Liver (tissue), 9 donors: ENCODE measurements around the gene CBFA2T2. TPM values are rescaled to one million over a fixed set of nuclear protein-coding genes. Genes with fewer than 3 reads are reported as not detected.

ENCODE experiments used
- DNase-seq: peaks from one replicate; pipeline ENCODE4 v3.0.0-alpha.2; 2017; ENCODE audit warnings: low spot score
- H3K27ac ChIP-seq, 2 donors: one replicate each; pipeline ENCODE4 v1.7.0; 2013; ENCODE audit warnings: inconsistent platforms in 2 of 2, low read length in 2 of 2, control low read depth in 1 of 2, low read depth in 1 of 2, mild to moderate bottlenecking in 1 of 2
- H3K27me3 ChIP-seq, 4 donors: one replicate each; pipeline versions ENCODE4 v1.6.1 to v1.7.0; 2013; ENCODE audit warnings: low read length in 3 of 4, inconsistent platforms in 1 of 4, mild to moderate bottlenecking in 1 of 4, moderate library complexity in 1 of 4; ENCODE audit not compliant: control insufficient read depth in 4 of 4, insufficient read depth in 4 of 4
- H3K36me3 ChIP-seq, 4 donors: one replicate each; pipeline versions ENCODE4 v1.6.1 to v1.7.0; 2013; ENCODE audit warnings: low read length in 3 of 4, mild to moderate bottlenecking in 3 of 4, low read depth in 1 of 4, moderate library complexity in 1 of 4; ENCODE audit not compliant: control insufficient read depth in 4 of 4, insufficient read depth in 3 of 4
- H3K4me1 ChIP-seq, 4 donors: one replicate each; pipeline versions ENCODE4 v1.6.1 to v1.7.0; 2013; ENCODE audit warnings: low read length in 3 of 4, mild to moderate bottlenecking in 3 of 4, moderate library complexity in 1 of 4; ENCODE audit not compliant: control insufficient read depth in 4 of 4, insufficient read depth in 4 of 4
- H3K4me3 ChIP-seq, 3 donors: one replicate each; pipeline versions ENCODE4 v1.6.1 to v1.7.0; 2013; ENCODE audit warnings: low read length in 3 of 3, control low read depth in 1 of 3, low read depth in 1 of 3, mild to moderate bottlenecking in 1 of 3
- H3K9ac ChIP-seq, 2 donors: one replicate each; pipeline ENCODE4 v1.7.0; 2013; ENCODE audit warnings: low read length in 2 of 2, mild to moderate bottlenecking in 2 of 2, moderate library complexity in 2 of 2, control low read depth in 1 of 2, low read depth in 1 of 2
- H3K9me3 ChIP-seq, 4 donors: one replicate each; pipeline versions ENCODE4 v1.6.1 to v1.7.0; 2013; ENCODE audit warnings: low read length in 3 of 4; ENCODE audit not compliant: control insufficient read depth in 4 of 4
- EGR1 ChIP-seq, 2 donors: IDR thresholded peaks; 2 replicates each; pipeline ENCODE4 v1.6.1; 2016 to 2018; ENCODE audit warnings: antibody characterized with exemption in 2 of 2, low read depth in 2 of 2
- FOXA1 ChIP-seq: IDR thresholded peaks from 2 replicates; pipeline ENCODE4 v1.6.1; 2016; ENCODE audit warnings: antibody characterized with exemption
- FOXA2 ChIP-seq: IDR thresholded peaks from 2 replicates; pipeline ENCODE4 v1.6.1; 2016; ENCODE audit warnings: antibody characterized with exemption
- GABPA ChIP-seq, 2 donors: IDR thresholded peaks in 1 of 2; conservative IDR thresholded peaks in 1 of 2; 2 replicates each; pipeline ENCODE4 v1.6.1; 2016; ENCODE audit warnings: antibody characterized with exemption in 2 of 2, mild to moderate bottlenecking in 1 of 2, moderate library complexity in 1 of 2
- HNF4A ChIP-seq, 2 donors: conservative IDR thresholded peaks; 2 replicates each; pipeline ENCODE4 v1.6.1; 2016; ENCODE audit warnings: antibody characterized with exemption in 2 of 2, mild to moderate bottlenecking in 2 of 2
- HNF4G ChIP-seq: IDR thresholded peaks from 2 replicates; pipeline ENCODE4 v1.6.1; 2016; ENCODE audit warnings: antibody characterized with exemption
- JUND ChIP-seq, 2 donors: IDR thresholded peaks; 2 replicates each; pipeline ENCODE4 v1.6.1; 2016; ENCODE audit warnings: antibody characterized with exemption in 2 of 2
- NR2F2 ChIP-seq: IDR thresholded peaks from 2 replicates; pipeline ENCODE4 v1.6.1; 2016; ENCODE audit warnings: antibody characterized with exemption
- RAD21 ChIP-seq, 2 donors: IDR thresholded peaks; 2 replicates each; pipeline ENCODE4 v1.6.1; 2016; ENCODE audit warnings: antibody characterized with exemption in 2 of 2, mild to moderate bottlenecking in 2 of 2
- RXRA ChIP-seq, 2 donors: IDR thresholded peaks; 2 replicates each; pipeline ENCODE4 v1.6.1; 2017 to 2018; ENCODE audit warnings: antibody characterized with exemption in 2 of 2, mild to moderate bottlenecking in 1 of 2
- SP1 ChIP-seq: IDR thresholded peaks from 2 replicates; pipeline ENCODE4 v1.6.1; 2018; ENCODE audit warnings: antibody characterized with exemption, mild to moderate bottlenecking
- TAF1 ChIP-seq: conservative IDR thresholded peaks from 2 replicates; pipeline ENCODE4 v1.6.1; 2016; ENCODE audit warnings: antibody characterized with exemption, mild to moderate bottlenecking
- YY1 ChIP-seq: IDR thresholded peaks from 2 replicates; pipeline ENCODE4 v1.6.1; 2016; ENCODE audit warnings: antibody characterized with exemption, mild to moderate bottlenecking
- WGBS: extraction: QIAGEN DNeasy Blood & Tissue Kit; methylation state at CpG from one replicate; pipeline ENCODE4 v1.1.7; 2013; 5-methylcytosine and 5-hydroxymethylcytosine counted together
- polyA plus RNA-seq, 2 donors: library from polyadenylated mRNA; stranded (reverse) in 1 of 2; unstranded in 1 of 2; fragments of 200-250 nt in 1 of 2; fragments of >200 nt in 1 of 2; fragmentation: Nextera tagmentation in 1 of 2; extraction: Ambion mirVana in 1 of 2; gene quantifications; one replicate each; pipeline versions ENCODE4 v1.2.1 to v1.2.3, GENCODE V29; 2013 to 2015
- total RNA-seq, 2 donors: library from RNA; depleted of rRNA; stranded (reverse); fragments of >200 nt; gene quantifications; one replicate each; pipeline ENCODE4 v1.2.3, GENCODE V29; 2014
- TF ChIP-seq, protein P1 (sequence below): IDR thresholded peaks from 2 replicates; pipeline ENCODE4 v1.6.1; 2016; ENCODE audit warnings: antibody characterized with exemption
- TF ChIP-seq, protein P2 (sequence below): IDR thresholded peaks from 2 replicates; pipeline ENCODE4 v1.6.1; 2016; ENCODE audit warnings: antibody characterized with exemption
- TF ChIP-seq, protein P3 (sequence below): fragments of 150-350 bp; IDR thresholded peaks from 2 replicates; pipeline ENCODE4 v1.5.1; 2017; ENCODE audit warnings: improper control_type of control experiment, low read depth, low read length; ENCODE audit not compliant: missing input control
- TF ChIP-seq, protein P4 (sequence below): IDR thresholded peaks from 2 replicates; pipeline ENCODE4 v1.6.1; 2016; ENCODE audit warnings: antibody characterized with exemption
- TF ChIP-seq, protein P5 (sequence below): IDR thresholded peaks from 2 replicates; pipeline ENCODE4 v1.6.1; 2016; ENCODE audit warnings: antibody characterized with exemption, mild to moderate bottlenecking
- donor health status: healthy.
- donor health status: healthy.
- donor health status: healthy.
- donor health status: healthy.
- donor health status: healthy.

Gene CBFA2T2
- total and polyA plus RNA-seq, 4 donors: 2.0 to 5.5 (median 5.3) TPM

GRCh38 chr20:33664085-33664761 lies 174.3 kb downstream of the CBFA2T2 start:
- no peaks in the 10 kb centered on the region for H3K27me3 ChIP-seq
- 59% methylated on average over 9 of the region's 9 CpGs for WGBS
- peak overlapping the region in 1 of 2 donors; percentile 14 for H3K9ac ChIP-seq
- DNase-seq: no peak
- H3K4me3 ChIP-seq: peak overlapping the region; percentile 3 to 74 (median 56)
- H3K27ac ChIP-seq: peak overlapping the region; percentile 81 to 82
- H3K4me1 ChIP-seq: peaks cover 3 to 43% (median 20%) of the 10 kb centered on the region in 4 donors
- H3K9me3 ChIP-seq: no peaks in the 10 kb centered on the region
- TF ChIP-seq HNF4G (no peak), SP1 (no peak), EGR1 (IDR thresholded peaks at IDR 0.05; ENCODE audit: low read depth in 2 of 2) (no peak), FOXA1 (no peak), RXRA (IDR thresholded peaks at IDR 0.05) (no peak), TAF1 (no peak), YY1 (no peak), RAD21 (IDR thresholded peaks at IDR 0.05) (no peak), HNF4A (conservative IDR thresholded peaks at IDR 0.05) (no peak), FOXA2 (no peak), NR2F2 (no peak), GABPA (IDR thresholded peaks at IDR 0.05 in 1 of 2, conservative IDR thresholded peaks at IDR 0.05 in 1 of 2) (no peak), JUND (IDR thresholded peaks at IDR 0.05) (no peak)
- TF ChIP-seq, protein P1, sequence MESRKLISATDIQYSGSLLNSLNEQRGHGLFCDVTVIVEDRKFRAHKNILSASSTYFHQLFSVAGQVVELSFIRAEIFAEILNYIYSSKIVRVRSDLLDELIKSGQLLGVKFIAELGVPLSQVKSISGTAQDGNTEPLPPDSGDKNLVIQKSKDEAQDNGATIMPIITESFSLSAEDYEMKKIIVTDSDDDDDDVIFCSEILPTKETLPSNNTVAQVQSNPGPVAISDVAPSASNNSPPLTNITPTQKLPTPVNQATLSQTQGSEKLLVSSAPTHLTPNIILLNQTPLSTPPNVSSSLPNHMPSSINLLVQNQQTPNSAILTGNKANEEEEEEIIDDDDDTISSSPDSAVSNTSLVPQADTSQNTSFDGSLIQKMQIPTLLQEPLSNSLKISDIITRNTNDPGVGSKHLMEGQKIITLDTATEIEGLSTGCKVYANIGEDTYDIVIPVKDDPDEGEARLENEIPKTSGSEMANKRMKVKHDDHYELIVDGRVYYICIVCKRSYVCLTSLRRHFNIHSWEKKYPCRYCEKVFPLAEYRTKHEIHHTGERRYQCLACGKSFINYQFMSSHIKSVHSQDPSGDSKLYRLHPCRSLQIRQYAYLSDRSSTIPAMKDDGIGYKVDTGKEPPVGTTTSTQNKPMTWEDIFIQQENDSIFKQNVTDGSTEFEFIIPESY: no peak
- TF ChIP-seq, protein P2, sequence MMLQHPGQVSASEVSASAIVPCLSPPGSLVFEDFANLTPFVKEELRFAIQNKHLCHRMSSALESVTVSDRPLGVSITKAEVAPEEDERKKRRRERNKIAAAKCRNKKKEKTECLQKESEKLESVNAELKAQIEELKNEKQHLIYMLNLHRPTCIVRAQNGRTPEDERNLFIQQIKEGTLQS: no peak
- TF ChIP-seq, protein P3, sequence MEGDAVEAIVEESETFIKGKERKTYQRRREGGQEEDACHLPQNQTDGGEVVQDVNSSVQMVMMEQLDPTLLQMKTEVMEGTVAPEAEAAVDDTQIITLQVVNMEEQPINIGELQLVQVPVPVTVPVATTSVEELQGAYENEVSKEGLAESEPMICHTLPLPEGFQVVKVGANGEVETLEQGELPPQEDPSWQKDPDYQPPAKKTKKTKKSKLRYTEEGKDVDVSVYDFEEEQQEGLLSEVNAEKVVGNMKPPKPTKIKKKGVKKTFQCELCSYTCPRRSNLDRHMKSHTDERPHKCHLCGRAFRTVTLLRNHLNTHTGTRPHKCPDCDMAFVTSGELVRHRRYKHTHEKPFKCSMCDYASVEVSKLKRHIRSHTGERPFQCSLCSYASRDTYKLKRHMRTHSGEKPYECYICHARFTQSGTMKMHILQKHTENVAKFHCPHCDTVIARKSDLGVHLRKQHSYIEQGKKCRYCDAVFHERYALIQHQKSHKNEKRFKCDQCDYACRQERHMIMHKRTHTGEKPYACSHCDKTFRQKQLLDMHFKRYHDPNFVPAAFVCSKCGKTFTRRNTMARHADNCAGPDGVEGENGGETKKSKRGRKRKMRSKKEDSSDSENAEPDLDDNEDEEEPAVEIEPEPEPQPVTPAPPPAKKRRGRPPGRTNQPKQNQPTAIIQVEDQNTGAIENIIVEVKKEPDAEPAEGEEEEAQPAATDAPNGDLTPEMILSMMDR: no peak
- TF ChIP-seq, protein P4, sequence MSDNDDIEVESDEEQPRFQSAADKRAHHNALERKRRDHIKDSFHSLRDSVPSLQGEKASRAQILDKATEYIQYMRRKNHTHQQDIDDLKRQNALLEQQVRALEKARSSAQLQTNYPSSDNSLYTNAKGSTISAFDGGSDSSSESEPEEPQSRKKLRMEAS: no peak
- TF ChIP-seq, protein P5, sequence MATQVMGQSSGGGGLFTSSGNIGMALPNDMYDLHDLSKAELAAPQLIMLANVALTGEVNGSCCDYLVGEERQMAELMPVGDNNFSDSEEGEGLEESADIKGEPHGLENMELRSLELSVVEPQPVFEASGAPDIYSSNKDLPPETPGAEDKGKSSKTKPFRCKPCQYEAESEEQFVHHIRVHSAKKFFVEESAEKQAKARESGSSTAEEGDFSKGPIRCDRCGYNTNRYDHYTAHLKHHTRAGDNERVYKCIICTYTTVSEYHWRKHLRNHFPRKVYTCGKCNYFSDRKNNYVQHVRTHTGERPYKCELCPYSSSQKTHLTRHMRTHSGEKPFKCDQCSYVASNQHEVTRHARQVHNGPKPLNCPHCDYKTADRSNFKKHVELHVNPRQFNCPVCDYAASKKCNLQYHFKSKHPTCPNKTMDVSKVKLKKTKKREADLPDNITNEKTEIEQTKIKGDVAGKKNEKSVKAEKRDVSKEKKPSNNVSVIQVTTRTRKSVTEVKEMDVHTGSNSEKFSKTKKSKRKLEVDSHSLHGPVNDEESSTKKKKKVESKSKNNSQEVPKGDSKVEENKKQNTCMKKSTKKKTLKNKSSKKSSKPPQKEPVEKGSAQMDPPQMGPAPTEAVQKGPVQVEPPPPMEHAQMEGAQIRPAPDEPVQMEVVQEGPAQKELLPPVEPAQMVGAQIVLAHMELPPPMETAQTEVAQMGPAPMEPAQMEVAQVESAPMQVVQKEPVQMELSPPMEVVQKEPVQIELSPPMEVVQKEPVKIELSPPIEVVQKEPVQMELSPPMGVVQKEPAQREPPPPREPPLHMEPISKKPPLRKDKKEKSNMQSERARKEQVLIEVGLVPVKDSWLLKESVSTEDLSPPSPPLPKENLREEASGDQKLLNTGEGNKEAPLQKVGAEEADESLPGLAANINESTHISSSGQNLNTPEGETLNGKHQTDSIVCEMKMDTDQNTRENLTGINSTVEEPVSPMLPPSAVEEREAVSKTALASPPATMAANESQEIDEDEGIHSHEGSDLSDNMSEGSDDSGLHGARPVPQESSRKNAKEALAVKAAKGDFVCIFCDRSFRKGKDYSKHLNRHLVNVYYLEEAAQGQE: no peak
- H3K36me3 ChIP-seq: peaks cover 0 to 3% (median 0%) of the 10 kb centered on the region in 4 donors
